CD14-positive monocyte (primary cell): ENCODE results near the gene FRMD4A. TPM values are rescaled to one million over a fixed set of nuclear protein-coding genes. Genes with fewer than 3 reads are reported as not detected.

Source experiments
- DNase-seq, 3 donors: peaks; one replicate each; pipeline ENCODE4 v3.0.0-alpha.2; 2011 to 2022
- H2AFZ ChIP-seq: 2 replicates; pipeline ENCODE4 v1.6.0; 2012; ENCODE audit warnings: mild to moderate bottlenecking, low read depth, low read length, inconsistent platforms; ENCODE audit not compliant: insufficient read depth, poor library complexity, severe bottlenecking
- H3K27ac ChIP-seq, 2 donors: 1 replicate in 1 of 2; 2 replicates in 1 of 2; pipeline ENCODE4 v1.5.1; 2012 to 2013; ENCODE audit warnings: low read length in 2 of 2, control low read depth in 1 of 2, inconsistent platforms in 1 of 2, low read depth in 1 of 2, mild to moderate bottlenecking in 1 of 2
- H3K27me3 ChIP-seq, 2 donors: one replicate each; pipeline versions ENCODE4 v1.6.0 to v1.6.1; 2011 to 2013; ENCODE audit warnings: low read length in 2 of 2; ENCODE audit not compliant: control insufficient read depth in 2 of 2, insufficient read depth in 2 of 2
- H3K36me3 ChIP-seq, 2 donors: replicated peaks in 1 of 2; 1 replicate in 1 of 2; 2 replicates in 1 of 2; pipeline versions ENCODE4 v1.5.1 to v1.6.1; 2012 to 2013; ENCODE audit warnings: low read length in 2 of 2, control low read depth in 1 of 2, inconsistent platforms in 1 of 2, mild to moderate bottlenecking in 1 of 2; ENCODE audit not compliant: insufficient read depth in 2 of 2, control insufficient read depth in 1 of 2
- H3K4me1 ChIP-seq, 2 donors: 1 replicate in 1 of 2; 2 replicates in 1 of 2; pipeline versions ENCODE4 v1.5.1 to v1.6.1; 2012 to 2013; ENCODE audit warnings: low read length in 2 of 2, control low read depth in 1 of 2, inconsistent platforms in 1 of 2, mild to moderate bottlenecking in 1 of 2, moderate library complexity in 1 of 2; ENCODE audit not compliant: insufficient read depth in 2 of 2, control insufficient read depth in 1 of 2
- H3K4me2 ChIP-seq: replicated peaks from 2 replicates; pipeline ENCODE3; 2012; ENCODE audit warnings: low read length, moderate library complexity, mild to moderate bottlenecking; ENCODE audit not compliant: poor library complexity, severe bottlenecking; ENCODE audit errors: extremely low read depth
- H3K4me3 ChIP-seq, 3 experiments: fragments of 200-600 bp in 1 of 3; sonication (generic) in 1 of 3; replicated peaks in 1 of 3; 1 replicate in 2 of 3; 2 replicates in 1 of 3; pipeline ENCODE4 v1.5.1; 2011 to 2013; ENCODE audit warnings: low read length in 3 of 3, mild to moderate bottlenecking in 3 of 3, control low read depth in 2 of 3, low read depth in 2 of 3, inconsistent platforms in 1 of 3, moderate library complexity in 1 of 3
- H3K79me2 ChIP-seq: 2 replicates; pipeline ENCODE4 v1.6.0; 2012; ENCODE audit warnings: mild to moderate bottlenecking, control low read depth, inconsistent platforms, low read length, moderate library complexity; ENCODE audit not compliant: insufficient read depth
- H3K9ac ChIP-seq: 2 replicates; pipeline ENCODE4 v1.6.0; 2017; ENCODE audit warnings: low read length, mild to moderate bottlenecking; ENCODE audit not compliant: insufficient read depth, poor library complexity, severe bottlenecking
- H3K9me3 ChIP-seq, 2 donors: replicated peaks in 1 of 2; 1 replicate in 1 of 2; 2 replicates in 1 of 2; pipeline versions ENCODE4 v1.5.1 to v1.6.1; 2012 to 2013; ENCODE audit warnings: low read length in 2 of 2, control low read depth in 1 of 2; ENCODE audit not compliant: control insufficient read depth in 1 of 2, insufficient read depth in 1 of 2
- H4K20me1 ChIP-seq: 2 replicates; pipeline ENCODE4 v1.6.0; 2012; ENCODE audit warnings: mild to moderate bottlenecking, low read length, control low read depth, moderate library complexity; ENCODE audit not compliant: insufficient read depth
- H3K27ac Mint-ChIP-seq, 7 donors: one replicate each; pipeline ENCODE4 v1.8.0; 2020; ENCODE audit warnings: mild to moderate bottlenecking in 7 of 7, mixed read lengths in 7 of 7, moderate library complexity in 6 of 7, inconsistent platforms in 2 of 7
- H3K27me3 Mint-ChIP-seq, 3 donors: one replicate each; pipeline ENCODE4 v1.8.0; 2021 to 2022; ENCODE audit warnings: low read depth in 3 of 3, mild to moderate bottlenecking in 3 of 3, mixed read lengths in 3 of 3, moderate library complexity in 3 of 3, inconsistent platforms in 1 of 3
- H3K36me3 Mint-ChIP-seq, 2 donors: one replicate each; pipeline ENCODE4 v1.8.0; 2020; ENCODE audit warnings: mixed read lengths in 2 of 2, inconsistent platforms in 1 of 2, mild to moderate bottlenecking in 1 of 2
- H3K4me1 Mint-ChIP-seq: one replicate; pipeline ENCODE4 v1.8.0; 2020; ENCODE audit warnings: mild to moderate bottlenecking, mixed read lengths
- H3K4me3 Mint-ChIP-seq, 2 donors: one replicate each; pipeline ENCODE4 v1.8.0; 2020; ENCODE audit warnings: mild to moderate bottlenecking in 2 of 2, mixed read lengths in 2 of 2, moderate library complexity in 1 of 2
- H3K9me3 Mint-ChIP-seq, 7 donors: one replicate each; pipeline ENCODE4 v1.8.0; 2020 to 2022; ENCODE audit warnings: mixed read lengths in 7 of 7, mild to moderate bottlenecking in 6 of 7, moderate library complexity in 6 of 7, inconsistent platforms in 2 of 7
- CTCF ChIP-seq: fragments of 200-600 bp; IDR thresholded peaks from one replicate; pipeline ENCODE4 v1.8.0; 2022; ENCODE audit warnings: antibody characterized with exemption, mild to moderate bottlenecking
- WGBS: methylation state at CpG from one replicate; pipeline ENCODE4 v1.1.5; 2013; ENCODE audit warnings: missing lambda C conversion rate; ENCODE audit not compliant: insufficient coverage; 5-methylcytosine and 5-hydroxymethylcytosine counted together
- intact Hi-C, 2 donors: fragments of 100-400 bp; cut with micrococcal nuclease; formaldehyde crosslinking; loops; one replicate each; pipeline versions ENCODE4 v1.15.0 to v1.15.1; 2023
- polyA plus RNA-seq, 3 donors: library from polyadenylated mRNA; depleted of rRNA in 1 of 3; unstranded in 2 of 3; stranded (reverse) in 1 of 3; fragments of 300-500 nt in 2 of 3; fragments of >200 nt in 1 of 3; fragmentation: Illumina TruSeq in 2 of 3; gene quantifications; 1 replicate in 2 of 3; 2 replicates in 1 of 3; pipeline ENCODE4 v1.2.3, GENCODE V29; 2012 to 2021

Gene FRMD4A
- polyA plus RNA-seq, 3 donors = 0.12 TPM; not detected in 2

GRCh38 chr10:14040787-14041631 is 289.7 kb downstream of the FRMD4A start:
- Histone ChIP-seq H3K9ac (no peak overlapping the region), H3K79me2 (no peaks in the 10 kb centered on the region), H3K27me3 (no peaks in the 10 kb centered on the region), H3K4me1 (peaks cover 4 to 12% of the 10 kb centered on the region in 2 donors), H4K20me1 (no peaks in the 10 kb centered on the region), H2AFZ (no peak overlapping the region), H3K36me3 (no peaks in the 10 kb centered on the region), H3K4me2 (no peak overlapping the region), H3K27ac (peak overlapping the region in 1 of 2 donors; percentile 18), H3K9me3 (no peaks in the 10 kb centered on the region), H3K4me3 (no peak overlapping the region)
- DNase-seq = peak; percentile 4 to 71 (median 41)
- H3K4me1 Mint-ChIP-seq = peaks cover 15% of the 10 kb centered on the region
- no peak for TF ChIP-seq CTCF
- 24% methylated on average over 3 of the region's 9 CpGs for WGBS
- intact Hi-C loops = no loop called here
- no peaks in the 10 kb centered on the region for H3K36me3 Mint-ChIP-seq
- peaks cover 0 to 7% (median 5%) of the 10 kb centered on the region in 3 donors for H3K27me3 Mint-ChIP-seq
- H3K4me3 Mint-ChIP-seq = peak overlapping the region in 1 of 2 donors; percentile 46
- peaks cover 0 to 3% (median 0%) of the 10 kb centered on the region in 7 donors for H3K9me3 Mint-ChIP-seq
- H3K27ac Mint-ChIP-seq = peak overlapping the region in 5 of 7 donors; percentile 6 to 58 (median 12)

- Mint-ChIP-seq H3K27ac (no peak overlapping the region), H3K9me3 (peaks cover 0 to 3% (median 0%) of the 10 kb centered on the region in 7 donors), H3K4me3 (no peak overlapping the region), H3K27me3 (peaks cover 0 to 7% (median 6%) of the 10 kb centered on the region in 3 donors), H3K4me1 (peaks cover 15% of the 10 kb centered on the region), H3K36me3 (no peaks in the 10 kb centered on the region)
- no peak overlapping the region for H3K4me3 ChIP-seq
- H3K27ac ChIP-seq = no peak overlapping the region
- no peaks in the 10 kb centered on the region for H3K36me3 ChIP-seq
- DNase-seq = no peak
- 94% methylated on average over 2 of the region's 4 CpGs for WGBS
- H2AFZ ChIP-seq = no peak overlapping the region
- H3K27me3 ChIP-seq = no peaks in the 10 kb centered on the region
- H3K9me3 ChIP-seq = no peaks in the 10 kb centered on the region
- TF ChIP-seq CTCF = no peak
- intact Hi-C loops = no loop called here
- no peaks in the 10 kb centered on the region for H3K79me2 ChIP-seq
- no peaks in the 10 kb centered on the region for H4K20me1 ChIP-seq
- no peak overlapping the region for H3K9ac ChIP-seq
- peaks cover 4 to 12% of the 10 kb centered on the region in 2 donors for H3K4me1 ChIP-seq
- no peak overlapping the region for H3K4me2 ChIP-seq
These were observed 290.6 kb downstream of the FRMD4A start for GRCh38 chr10:14039968-14040668.
